GM18867 (cell line): ENCODE measurements around the gene LRRC53.

Source experiments
- ATAC-seq: cut with Tn5 transposase; IDR thresholded peaks from one replicate; pipeline ENCODE4 v1.9.1; 2021; ENCODE audit warnings: mild to moderate bottlenecking, moderate library complexity; ENCODE audit not compliant: unreplicated experiment

LRRC53 gene, protein sequence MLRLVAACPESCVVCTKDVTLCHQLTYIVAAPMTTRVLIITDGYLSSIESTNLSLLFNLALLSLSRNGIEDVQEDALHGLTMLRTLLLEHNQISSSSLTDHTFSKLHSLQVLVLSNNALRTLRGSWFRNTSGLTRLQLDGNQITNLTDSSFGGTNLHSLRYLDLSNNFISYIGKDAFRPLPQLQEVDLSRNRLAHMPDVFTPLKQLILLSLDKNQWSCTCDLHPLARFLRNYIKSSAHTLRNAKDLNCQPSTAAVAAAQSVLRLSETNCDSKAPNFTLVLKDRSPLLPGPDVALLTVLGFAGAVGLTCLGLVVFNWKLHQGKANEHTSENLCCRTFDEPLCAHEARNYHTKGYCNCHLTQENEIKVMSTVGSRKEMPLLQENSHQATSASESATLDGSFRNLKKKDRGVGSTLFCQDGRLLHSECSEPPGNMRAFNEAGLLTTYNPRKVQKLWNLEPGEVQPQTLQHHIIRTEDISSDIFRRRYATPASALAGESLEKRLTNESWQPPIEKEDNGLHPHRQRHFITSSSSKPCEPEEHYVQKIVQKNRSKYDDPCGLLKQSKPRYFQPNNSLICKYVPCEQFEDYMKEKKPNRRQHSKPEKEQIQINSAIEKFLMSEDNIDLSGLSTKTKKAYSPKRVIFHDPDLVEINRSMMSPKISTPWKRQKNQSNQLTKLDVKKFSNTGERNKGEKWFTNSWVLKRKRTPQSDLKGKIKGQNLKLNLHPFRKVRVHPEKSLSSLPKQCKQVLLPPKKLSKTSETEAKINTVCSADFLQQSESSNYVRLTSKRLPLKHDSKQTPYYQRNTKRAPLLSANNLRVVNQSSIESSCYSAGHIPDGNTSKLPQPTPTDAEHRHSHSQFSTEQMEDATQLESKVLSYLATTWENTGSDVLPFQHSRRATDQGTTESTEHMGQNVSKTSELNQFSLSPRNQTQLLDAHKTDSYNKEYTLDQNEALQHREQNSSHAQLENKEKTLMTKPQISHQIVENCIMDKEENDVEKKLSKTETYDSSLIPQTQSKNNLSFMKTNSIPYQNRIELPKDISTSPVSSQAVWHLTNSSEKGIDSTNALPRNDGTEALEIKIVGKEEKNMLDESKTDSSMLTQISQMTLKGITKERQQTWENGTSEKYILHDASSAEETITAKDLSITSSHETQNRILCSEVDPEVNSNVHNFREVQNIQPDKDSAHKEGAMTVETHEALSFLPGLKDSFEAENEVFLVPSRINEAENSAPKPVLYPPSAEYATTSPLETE

DNA sequence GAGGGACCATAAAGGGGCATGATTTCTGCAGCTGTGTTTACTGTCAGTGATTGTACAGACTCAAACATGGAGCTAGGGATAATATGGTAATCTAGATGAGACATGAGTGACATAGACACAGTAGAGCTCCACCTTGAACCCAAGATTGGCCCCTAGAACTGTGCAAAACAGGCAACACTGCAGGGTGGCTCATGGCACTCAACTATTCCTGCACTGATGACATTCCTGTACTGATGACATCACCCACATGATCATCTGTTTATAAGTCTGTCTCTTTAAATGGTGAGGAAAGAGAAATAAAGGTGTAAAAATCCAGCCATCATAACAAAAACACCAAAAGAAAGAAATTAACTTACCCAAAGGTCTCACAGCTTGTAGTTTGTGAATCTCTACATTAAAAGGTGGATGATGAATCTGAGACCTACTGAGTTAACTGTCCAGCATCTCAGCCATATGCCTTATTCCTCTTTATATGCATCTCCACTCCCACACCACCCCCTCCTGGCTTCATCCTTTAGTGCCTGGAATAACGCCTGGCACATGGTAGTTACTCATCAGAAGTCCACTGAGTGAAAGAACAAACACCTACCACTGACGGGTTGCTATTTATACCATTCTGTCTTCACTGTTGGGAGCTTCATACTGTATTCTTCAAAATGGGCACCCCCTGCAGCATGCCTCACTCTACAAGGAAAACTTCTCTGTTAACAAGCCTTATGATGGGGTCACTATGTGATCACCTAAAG lies at the start of gene LRRC53:
Gene LRRC53, minus strand, starts transcription at position 442 of the 746 bp plus-strand sequence. CDS start 29,262 bp downstream, outside the sequence.
- ATAC-seq, result no peak

DNA sequence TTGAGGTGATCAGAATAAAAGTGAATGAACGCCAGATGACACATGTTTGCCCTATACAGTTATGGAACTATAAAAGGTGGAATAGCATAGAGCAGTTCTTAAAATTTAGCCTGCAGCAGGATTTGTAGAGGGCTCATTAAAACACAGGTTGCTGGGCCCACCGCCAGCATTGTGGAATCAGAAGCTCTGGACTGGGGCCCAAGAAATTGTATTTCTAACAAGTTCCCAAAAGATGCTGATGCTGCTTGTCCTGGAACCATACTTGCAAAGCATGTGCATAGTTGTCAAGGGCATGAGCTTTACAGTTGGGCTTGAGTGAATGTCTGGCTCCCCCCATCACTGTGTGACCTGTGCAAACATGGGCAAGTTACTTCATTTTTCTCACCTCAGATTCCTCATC lies 37.5 kb upstream of the LRRC53 start:
- no peak for ATAC-seq

DNA sequence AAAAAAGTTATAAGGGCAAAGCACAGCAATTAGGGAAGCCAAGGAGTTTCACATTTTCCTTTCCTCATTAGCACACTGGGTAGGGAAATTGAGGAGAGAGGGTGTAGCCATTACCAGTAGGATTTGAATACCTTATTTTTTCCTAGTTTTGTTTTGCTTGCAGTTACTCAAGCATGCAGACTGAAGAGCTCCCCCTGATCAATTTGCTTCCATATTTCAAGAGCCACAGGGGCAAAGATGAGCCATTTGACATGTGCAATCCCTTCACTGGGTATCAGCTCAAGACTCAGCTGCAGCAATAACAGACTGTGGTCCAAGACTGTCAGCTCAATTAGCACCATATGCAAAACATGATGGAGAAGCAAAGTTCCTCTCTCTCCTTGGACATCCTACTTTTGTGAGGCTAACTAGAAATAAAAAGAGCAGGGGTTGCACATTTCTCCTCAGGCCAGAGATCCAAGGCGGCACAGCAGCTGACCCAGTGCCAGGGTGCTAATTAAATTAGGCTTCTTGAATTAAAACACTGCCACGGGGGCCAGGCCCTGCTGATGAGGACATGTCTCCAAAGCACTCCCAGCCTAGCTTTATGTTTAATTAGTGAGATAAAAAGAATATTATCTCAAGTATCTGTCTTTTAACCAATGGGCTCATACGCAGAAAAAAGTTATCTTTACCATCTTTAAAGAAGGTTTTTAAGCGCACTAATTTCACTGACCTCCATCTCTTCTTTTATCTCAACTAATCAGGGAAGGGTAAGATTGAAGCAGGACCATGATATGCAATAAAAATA lies 36.7 kb upstream of the LRRC53 start:
- no peak for ATAC-seq

DNA sequence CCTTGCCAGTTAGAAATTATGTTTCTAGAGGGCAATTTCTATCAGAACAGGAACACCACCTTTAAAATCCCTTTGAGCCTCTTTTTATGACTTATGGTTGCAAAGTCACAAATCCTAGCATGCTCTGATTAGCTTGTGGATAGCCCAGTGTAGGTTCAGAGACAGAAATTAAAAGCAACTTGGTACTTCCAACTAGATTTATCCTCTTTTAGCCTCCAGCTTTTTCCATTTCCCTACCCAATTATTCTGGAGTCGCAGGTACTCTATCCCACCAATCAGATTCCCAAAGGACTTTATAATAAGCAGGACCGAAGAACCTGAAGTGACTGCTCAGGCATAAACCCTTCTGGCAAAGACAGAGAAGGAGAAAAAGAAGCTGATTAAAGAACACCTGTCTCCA lies 33.4 kb upstream of the LRRC53 start:
- no peak for ATAC-seq

DNA sequence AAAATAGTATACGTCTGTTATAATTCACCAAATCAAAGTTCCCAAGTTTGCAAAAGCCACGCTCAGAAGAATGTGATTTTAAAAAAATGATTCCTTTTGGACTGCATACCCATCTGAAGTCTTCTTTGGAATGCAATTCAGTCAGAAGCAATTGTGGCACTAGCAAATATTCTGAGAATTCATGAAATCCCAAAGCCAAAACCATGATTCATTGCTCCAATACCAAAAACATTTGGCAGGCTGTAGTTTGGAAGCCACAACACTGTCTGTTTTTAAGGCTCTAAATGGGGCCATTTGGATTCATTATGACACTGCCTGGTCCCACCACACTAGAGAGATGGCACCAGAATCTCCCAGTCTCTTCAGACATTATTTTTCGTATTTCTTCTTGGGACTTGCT lies 21.8 kb upstream of the LRRC53 start:
- ATAC-seq, result no peak

DNA sequence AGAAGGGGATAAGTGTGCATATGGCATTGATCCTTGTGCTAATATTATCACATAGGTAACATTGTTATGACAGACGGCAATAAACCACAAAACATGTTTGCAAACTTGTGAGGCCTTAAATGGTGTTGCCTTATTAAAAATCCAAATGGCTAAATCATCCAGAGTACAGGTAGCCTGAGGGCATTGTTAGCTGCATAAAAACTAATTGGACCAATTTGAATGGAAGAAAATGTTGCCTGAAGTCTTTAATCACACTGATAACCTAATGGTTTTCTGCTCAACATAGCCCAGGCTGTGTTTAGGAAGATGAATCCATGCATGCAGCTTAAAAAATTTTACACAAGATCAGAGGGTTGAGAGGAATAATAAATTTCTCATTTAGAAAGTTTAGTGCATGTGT lies 19.4 kb upstream of the LRRC53 start:
- ATAC-seq, result no peak

DNA sequence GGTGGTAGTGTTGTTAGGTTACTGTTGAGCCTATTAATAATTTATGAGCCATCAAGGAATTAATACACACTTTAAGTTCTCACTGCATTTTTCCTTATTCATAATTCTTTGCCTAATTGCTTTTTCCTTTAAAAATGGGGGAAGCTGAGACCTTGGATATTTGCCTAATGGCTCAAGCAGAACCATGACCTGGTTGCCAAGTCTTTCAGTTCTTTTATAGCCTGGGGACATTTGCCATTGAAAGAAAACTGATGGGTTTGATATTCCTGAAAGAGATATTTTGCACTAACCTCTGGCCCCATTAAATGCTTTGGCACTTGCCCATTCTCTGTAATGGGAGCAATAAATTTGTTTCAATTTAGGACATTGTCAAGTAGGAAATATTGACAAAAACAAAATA lies 18.5 kb upstream of the LRRC53 start:
- ATAC-seq, result no peak

DNA sequence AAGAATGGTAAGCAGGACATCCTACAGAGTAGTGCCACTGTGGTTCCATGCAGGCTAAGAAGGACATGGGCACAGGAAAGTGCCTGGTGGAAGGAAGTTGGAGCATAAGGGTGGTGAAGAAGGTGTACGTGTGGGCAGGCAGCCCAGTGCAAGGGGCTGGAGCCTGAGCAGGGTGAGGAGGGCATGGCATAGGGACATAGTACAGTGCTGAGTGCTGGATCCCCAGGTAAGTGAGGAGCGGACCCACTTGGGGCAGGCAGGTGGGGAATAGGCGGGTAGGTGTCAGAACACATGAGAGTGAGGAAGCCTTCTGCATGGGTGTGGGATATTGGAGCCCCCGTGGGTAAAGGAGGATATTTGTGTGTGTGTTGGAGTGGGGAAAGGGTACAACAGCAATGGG lies 15.7 kb upstream of the LRRC53 start:
- no peak for ATAC-seq

DNA sequence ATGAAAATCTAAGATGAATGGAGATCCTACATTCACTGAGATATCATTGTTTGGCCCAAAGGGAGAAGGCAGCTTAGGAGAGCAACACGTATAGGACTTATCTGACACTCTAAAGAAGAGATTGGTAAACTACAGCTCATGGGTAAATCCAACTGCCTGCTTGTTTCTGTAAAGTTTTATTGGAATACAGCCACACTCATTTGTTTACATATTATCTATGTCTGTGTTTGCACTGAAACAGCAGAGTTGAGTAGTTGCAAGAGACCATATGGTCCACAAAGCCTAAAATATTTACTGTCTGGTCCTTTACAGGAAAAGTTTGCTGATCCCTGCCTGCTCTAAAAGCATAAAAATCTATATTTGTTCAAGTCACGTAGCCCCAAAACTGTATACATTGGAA lies 14.3 kb upstream of the LRRC53 start:
- ATAC-seq, result no peak

DNA sequence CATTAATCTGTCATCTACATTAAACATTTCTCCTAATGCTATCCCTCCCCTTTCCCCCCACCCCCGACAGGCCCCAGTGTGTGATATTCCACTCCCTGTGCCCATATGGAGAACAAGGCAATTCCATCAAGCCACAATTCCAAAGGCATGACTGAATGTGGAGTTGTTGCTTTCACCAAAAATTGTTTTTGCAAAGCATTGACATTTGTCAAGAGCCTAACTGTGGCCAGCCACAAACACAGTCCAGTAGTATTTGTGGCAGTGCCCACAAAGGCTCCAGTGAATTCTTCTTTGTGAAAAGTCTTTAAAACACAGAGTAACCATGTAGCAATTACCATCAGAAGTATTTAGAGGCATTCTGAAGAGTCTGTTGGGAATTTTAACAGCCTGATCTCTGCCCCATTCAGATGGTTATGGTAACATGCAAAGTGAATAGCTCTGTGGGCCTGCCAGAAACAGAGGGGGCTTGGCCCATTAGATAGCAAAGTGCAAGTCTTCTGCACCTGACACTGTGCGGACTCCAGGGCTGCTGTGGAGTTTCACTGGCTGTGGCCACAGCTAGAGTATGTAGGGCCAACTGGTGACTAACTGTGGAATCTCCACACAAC lies 11.6 kb upstream of the LRRC53 start:
- ATAC-seq, result no peak

DNA sequence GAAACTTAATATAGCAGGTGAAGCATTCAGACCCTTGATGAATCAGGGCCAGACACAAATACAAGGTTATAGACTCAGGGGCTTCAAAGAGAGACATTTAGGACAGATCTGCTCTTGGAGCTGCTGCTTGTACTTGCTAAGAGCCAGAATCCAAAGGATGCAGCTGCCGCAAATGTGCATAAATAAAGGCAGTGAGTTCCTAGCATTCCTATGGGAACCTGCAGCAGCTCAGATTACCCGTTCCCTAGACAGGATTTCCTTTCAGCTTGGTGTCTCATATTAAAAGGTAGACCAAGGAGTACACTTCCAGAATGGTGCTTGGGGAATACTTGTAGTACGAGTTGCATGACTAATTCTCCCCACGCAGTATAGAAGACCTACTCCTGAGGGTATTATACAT lies 9.7 kb upstream of the LRRC53 start:
- no peak for ATAC-seq

DNA sequence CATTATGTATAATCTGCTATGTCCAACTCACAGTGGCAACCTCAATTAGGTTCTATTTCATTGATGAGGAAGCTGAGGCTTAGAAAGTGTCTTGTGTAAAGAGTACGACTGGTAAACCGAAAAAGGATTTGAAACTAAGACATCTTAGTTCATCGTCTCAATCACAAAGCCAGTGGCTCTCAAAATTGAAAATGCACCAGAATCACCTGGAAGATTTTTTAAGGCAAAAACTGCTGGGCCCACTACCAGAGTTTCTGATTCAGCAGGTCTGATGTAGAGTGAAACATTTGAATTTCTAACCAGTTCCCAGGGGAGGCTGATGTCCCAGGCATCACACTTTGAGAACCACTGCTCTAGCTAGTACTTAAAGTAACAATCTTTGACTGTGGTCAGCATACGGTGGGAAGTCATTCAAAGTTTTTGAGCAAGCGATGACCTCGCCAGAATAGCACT lies 5.2 kb upstream of the LRRC53 start:
- peak; percentile 95 for ATAC-seq

DNA sequence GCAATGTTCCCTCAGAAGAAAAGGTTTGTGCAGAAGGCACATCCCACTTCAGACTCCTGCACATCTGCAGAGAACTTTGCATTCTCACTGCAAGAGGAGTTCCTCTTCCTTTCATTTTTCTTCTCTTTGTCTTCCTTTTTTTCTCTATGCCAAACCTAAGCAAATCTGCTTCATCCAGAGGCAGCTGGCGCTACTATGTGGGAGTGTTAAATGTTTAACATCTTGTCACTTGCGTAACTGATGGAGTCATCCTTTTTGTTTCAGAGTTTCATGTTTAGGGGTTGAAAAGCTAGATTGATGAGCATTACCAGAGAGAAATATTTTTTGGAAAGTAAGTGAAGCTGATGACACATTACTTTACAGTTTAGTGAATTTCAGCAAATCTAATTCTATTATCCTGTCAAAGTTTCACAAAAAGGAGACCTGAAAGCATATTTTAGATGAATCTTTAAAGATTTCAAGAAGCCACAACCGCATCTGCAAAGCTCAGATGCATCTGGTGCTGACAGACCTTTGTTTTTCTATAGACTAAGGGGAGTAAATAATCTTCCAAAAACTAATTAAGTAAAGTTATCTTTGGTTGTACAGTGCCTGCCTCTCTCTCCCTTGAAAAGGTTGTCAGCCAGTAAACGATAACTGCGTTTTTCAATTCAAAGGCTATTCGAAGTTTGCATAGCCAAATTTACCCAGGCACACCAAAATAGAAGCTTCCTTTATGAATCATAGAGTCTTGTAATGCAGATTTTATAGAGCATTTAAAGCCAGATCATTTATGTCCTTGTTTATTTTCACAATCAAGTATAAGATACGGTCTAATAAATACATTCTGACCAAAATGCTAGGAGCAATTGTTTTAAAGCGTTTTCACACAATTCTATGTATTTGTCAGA lies 1.2 kb upstream of the LRRC53 start:
- no peak for ATAC-seq

DNA sequence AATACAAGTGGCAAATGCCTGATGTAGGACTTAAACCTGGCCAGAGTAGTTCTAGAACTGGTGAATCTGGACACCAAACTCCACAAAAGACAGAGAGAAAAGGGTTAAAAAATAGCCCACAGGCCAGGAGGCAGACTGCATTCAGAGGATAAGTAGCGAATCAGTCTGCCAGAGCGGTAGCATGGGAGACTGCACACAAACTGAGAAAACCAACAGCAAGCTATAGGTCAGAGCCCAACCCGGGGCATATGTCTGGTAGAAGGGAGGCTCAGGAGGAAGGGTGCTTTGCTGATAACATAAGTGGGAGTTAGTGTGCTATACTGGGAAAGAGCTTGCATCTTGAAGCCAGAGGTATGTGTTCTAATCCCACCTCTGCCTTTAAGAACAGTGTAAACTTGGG lies 4.0 kb downstream of the LRRC53 start:
- ATAC-seq, result no peak

DNA sequence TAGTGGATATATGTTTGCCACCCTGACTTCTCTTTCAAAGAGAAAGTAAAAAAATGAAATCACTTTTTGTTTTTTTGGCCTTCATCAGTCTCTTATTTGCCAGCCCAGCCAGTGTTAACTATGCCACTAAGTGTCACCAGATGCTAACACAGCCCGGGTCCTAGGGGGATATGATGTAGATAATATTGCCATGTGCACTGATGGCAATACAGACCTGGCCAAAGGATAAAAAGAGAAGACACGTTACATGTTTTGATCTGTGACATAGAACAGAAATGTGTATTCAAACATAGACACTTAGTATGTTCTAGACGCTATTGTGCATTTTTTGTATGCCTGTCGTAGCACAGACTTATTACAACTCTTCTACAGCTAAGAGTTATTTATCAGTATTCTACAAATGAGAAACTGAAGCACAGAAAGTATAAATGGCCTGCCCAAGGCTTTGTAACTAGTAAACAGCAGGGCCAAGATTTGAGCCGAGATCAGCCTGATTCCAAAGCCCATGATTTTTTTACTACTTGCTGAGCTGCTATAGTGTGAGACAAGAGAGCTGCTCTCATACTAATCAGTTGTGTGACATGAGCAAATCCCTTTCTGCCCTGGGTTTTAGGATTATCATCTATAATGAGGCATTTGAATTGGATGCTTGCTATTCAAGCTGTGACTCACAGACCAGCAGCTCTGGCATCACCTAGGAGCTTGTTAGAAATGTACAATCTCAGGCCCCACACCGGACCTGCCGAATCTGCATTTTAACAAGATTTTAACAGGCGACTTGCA lies 6.3 kb downstream of the LRRC53 start:
- ATAC-seq, result no peak

DNA sequence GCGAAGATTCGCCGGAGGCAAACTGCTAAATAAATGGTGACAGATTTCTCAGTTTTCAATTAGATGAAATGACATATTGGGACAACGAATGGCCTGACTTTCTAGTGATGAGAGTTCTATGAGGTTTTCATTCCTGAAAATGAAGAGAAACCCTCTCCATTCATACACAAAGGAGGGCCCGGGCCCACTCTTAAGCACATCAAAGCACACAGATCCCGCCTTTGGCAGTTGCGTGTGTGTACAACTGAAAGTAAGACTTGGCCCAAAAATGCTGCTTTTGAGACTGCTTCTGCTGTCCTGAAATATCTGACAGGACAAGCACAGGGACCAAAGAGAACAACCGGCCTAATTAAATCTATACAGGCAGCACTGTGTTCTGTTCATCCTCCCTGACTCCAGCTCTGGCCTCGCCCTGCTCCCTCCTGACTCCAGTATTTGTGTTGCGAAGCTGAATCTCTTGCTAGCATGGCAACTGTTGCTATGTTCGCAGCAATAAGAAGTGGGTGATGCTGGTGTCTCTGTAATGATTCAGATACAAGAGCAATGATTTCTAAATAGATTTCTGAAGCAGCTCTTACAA lies 7.4 kb downstream of the LRRC53 start:
- ATAC-seq, result no peak
